Measurements from ENCODE around the gene LAMA2.

LAMA2 gene

GRCh38 chr6:129393654-129394053 is 510.7 kb downstream of the LAMA2 start:
- DNase-seq = no peak

- DNase-seq = no peak
Measured at GRCh38 chr6:129398764-129399163, 515.8 kb downstream of the LAMA2 start.

- no peak for DNase-seq
Measured at GRCh38 chr6:129402244-129402643, 519.3 kb downstream of the LAMA2 start.

GRCh38 chr6:129411092-129411491 is 528.2 kb downstream of the LAMA2 start:
- DNase-seq = no peak

- no peak for DNase-seq
Measured at GRCh38 chr6:129416337-129416990, 533.5 kb downstream of the LAMA2 start.

GRCh38 chr6:129417416-129418086 is 534.6 kb downstream of the LAMA2 start:
- no peak for DNase-seq

GRCh38 chr6:129419324-129419723 is 536.4 kb downstream of the LAMA2 start:
- no peak for DNase-seq

DNA sequence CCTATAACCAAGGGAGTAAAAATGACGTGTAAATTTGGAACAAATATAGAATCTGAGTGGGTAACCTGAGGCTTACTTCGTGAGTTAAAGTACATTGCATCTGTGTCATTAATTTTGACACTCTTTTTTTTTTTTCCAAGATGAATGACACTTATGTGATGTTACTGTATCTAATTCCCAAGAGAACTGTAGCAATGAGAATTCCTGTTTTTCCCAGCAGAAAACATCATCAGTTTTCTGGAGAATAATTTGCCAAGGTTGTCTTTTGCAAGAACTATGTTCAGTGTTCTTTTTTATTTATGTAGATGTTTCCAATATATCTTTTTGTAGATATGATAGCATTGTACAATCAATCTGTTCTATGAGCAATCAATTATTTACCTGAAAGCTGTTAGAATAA is 543.4 kb downstream of the LAMA2 start:
- no peak for DNase-seq

- no peak for DNase-seq
Measured at GRCh38 chr6:129429956-129430355, 547.0 kb downstream of the LAMA2 start.

DNA sequence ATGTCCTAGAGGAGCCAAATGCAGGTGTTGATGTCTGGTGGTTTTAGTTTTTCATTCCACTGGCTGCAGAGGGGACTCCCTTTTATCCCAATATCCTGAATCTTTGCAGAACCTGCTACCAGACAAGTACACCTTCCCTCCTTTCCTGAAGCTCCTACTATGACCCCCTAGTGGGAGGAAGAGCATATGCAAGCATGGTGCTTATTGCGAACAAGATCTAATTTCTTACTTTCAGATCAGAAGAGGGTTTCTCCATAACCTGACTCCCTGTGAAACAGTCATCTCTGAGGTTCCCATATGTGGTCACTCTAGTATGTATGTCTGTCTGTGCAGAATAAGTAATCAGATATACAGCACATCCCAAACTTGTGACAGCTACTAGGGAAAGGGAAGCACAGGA is 549.8 kb downstream of the LAMA2 start:
- DNase-seq = no peak

DNA sequence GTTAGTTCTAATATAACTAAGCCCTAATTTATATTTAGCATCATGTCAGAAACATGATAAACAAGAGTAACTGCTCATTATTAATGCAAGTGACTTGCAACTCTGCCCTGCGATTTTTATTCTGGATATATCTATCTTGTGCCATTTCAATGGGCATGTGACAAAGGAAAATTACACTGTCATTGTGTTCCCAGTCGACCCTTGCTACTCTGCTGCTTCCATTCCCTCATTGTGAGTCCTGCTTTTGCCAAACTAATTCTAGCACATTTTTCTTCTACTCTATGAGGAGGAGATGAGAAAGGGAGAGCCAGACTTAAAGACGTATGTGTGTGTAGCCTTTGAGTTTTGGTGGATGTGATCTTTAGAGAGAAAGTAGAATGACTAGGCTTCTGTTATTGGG is 551.2 kb downstream of the LAMA2 start:
- no peak for DNase-seq

DNA sequence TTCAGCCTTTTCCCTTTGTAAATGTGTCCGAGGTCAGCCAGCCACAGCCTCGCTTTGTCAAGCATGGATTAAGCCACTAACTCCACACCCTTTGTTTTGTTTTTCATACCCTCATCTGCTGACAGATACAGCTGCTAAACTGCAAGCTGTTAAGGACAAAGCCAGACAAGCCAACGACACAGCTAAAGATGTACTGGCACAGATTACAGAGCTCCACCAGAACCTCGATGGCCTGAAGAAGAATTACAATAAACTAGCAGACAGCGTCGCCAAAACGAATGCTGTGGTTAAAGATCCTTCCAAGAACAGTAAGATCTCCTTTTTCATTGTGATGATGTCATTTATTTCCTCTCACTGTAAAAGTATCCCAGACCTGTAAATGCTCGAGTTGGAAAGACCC is 557.8 kb downstream of the LAMA2 start:
- no peak for DNase-seq

- no peak for DNase-seq
Measured at GRCh38 chr6:129444683-129445082, 561.7 kb downstream of the LAMA2 start.

DNA sequence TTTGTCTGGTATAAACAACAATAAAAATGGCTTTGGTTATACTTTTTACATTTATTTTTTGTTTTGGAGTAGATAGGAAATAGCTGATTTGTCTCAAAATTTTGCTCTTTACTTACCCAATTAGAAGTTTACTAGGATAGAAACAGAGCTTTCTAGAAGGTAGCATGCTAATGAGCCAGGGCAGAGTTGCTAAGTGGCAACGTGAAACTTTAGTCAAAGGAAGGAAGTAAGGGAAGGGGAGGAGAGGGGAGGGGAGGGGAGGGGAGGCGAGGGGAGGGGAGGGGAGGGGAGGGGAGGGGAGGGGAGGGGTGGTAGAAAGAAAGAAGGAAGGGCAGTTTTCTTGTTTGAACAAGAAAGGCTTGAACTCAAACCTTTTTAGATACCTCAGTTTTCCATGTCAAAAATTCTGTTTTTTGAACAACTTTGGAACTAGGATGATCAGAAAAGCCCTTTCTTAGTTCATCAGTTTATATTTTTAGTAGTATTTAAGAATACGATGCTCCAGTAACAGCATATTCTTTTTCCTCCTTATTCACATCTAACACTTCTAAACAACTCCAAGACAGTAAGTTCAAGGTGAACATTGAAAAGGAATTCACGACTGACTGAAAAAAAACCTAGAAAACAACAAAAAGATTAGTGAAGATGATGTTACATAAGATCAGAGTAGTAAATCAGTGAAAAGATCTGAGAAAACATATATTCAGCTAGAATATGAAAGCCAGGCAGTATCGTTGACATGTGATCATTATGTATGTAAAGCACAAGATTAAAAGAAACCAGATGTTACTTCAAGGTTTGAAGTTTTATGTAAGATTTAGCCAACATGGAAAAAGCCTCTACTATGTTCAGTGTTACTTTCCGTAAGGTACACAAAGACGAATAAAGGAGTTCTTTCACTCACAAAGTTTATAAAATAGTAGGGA is 563.6 kb downstream of the LAMA2 start:
- no peak for DNase-seq

DNA sequence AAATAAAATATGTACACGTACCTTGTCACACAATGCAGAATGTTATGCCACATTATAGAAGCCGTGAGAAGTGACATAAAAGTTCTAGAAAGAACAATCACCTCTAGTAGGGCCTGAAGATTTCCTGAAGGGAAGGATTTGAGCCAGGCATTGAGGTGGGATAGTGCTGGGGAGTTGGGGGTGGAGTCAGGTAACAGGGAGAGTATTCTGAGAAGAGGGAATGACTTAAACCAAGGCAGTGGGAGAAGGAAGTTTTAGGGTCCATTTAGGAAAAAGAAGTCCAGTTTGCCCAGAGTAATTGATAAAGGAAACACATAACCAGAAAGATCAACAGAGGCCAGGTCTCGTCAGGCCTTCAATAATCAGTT is 564.2 kb downstream of the LAMA2 start:
- no peak for DNase-seq

DNA sequence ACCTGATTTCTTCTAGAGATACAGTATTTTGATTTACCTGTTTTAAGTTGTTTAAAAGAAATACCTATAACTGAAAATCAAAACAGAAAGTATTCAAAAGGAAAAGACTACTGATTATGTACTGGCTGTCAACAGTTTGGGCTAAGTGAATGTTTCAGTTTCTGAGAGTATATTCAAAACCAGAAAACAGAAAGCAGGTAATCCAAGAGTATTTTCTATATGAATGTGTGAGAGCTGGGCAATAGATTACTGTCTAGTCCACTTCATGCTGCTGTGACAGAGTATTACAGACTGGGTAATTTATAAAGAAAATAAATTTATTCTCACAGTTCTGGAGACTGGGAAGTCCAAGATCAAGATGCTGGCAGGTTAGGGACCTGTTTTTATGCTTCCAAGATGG is 566.0 kb downstream of the LAMA2 start:
- DNase-seq = no peak

- no peak for DNase-seq
Measured at GRCh38 chr6:129451187-129451586, 568.2 kb downstream of the LAMA2 start.

DNA sequence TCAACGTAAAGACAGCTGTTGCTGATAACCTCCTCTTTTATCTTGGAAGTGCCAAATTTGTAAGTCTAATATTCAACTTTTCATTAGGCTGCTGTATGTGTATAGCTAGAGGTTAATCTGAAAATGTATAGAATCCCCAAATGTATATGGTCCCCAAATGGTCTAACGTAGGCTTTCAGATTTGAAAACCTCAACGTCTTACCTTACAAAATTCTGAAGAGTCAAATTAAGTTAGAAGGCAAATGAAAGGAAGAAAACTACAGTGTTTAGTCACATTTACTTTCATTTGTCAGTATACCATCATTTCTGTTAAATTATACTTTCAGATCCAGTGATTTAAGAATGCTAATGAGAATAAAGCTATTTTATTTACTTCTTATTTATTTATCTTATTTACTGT is 570.1 kb downstream of the LAMA2 start:
- DNase-seq = no peak

- DNase-seq = no peak
Measured at GRCh38 chr6:129454488-129454887, 571.5 kb downstream of the LAMA2 start.

- no peak for DNase-seq
Measured at GRCh38 chr6:129455126-129455769, 572.3 kb downstream of the LAMA2 start.

DNA sequence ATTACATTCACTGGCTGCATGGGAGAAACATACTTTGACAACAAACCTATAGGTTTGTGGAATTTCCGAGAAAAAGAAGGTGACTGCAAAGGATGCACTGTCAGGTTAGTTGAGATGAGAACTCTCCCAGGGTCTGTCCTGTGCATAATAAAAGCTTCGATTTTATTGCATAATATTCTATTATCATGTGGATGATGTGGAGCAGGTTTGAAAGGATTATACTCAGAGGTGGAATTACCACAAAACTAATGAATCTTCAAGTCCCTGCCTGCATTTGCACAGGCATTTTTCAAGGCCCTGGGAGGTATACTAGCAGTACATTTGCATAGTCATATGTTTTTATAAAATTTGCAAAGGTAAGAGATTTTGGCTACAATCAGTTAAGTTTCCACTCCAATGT is 577.3 kb downstream of the LAMA2 start:
- DNase-seq = no peak

- DNase-seq = no peak
Measured at GRCh38 chr6:129469070-129469662, 586.2 kb downstream of the LAMA2 start.

DNA sequence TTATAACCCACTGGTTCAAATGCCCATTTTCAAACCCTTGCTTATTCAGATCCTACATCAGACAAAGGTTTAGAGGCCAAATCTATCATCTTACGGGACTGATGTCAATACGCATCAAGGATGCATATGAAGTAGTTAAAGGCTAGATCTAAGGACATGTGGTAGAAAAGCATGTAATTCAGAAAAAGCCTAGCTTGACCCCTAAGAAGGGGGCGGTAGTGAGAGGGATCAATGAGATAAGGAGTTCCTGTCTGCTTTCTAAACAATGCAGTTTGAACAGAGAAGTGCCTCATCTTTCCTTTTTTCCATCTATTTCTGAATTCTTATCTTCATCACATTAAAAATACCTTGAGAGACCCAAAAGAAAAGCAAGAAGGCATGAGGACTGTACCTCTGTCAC is 589.3 kb downstream of the LAMA2 start:
- DNase-seq = no peak
